Measurements from ENCODE around the gene CLASP1. TPM values are rescaled to one million over a fixed set of nuclear protein-coding genes. Genes with fewer than 3 reads are reported as not detected.
"Not testable (repeated sequence)": the region's sequence is repeated elsewhere in the genome, so short reads cannot be mapped to it uniquely, and the experiment has no call there.

The CLASP1 gene
- total RNA-seq, 1 donor from 2014 or later, result 64.4 TPM

DNA sequence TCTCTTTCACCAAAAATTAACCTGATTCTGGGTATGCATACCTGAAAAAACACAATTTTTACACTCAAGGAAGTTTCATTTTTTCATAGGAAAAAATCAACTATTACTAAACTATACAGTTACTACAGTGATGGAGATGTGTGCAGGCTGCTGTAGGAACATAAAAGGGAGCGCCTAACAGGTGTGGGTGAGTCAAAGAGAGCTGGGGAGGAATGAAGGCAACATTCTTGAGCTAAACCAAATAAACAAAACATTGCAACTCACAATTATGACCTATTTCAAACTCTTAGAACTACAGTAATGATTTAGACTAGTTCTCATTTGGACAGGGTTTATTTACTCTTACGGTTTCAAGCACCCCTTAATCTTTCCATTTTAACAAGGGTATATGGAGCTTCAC is 13.4 kb upstream of the CLASP1 start:
- DNase-seq (ENCODE audit: low spot score), result no peak

DNA sequence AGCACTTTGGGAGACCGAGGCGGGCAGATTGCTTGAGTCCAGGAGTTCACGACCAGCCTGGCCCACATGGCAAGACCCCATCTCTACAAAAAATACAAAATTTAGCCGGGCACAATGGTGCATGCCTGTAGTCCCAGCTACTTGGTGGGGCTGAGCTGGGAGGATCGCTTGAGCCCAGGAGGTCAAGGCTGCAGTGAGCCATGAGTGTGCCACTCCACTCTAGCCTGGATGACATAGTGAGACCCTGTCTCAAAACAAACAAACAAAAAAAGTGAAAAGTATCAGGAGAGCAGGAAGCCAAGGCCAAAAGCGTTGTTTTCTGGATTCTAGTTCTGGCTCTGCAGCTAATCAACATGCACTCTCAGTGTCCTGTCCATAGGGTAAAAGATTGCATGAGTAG is 10.7 kb upstream of the CLASP1 start:
- DNase-seq (ENCODE audit: low spot score), result no peak

DNA sequence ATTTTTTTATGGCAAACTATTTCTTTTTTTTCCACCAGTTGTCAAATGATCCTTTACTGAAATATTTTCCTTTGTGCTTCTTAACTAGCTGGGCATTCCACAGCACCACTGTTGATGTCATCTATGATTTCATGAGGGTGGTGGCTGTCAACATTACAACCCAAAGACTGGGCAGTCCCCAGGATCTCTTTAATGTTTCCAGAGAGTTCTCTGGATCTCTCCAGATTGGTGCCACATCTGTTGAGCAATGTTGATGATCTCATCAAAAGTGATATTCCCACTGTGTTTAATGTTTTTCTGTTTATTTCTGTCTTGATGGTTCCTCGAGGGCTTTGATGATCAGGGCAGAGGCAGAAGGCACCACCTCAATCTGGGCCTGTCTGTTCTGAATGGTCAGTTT is 9.1 kb upstream of the CLASP1 start:
- DNase-seq (ENCODE audit: low spot score), result not testable (repeated sequence)

DNA sequence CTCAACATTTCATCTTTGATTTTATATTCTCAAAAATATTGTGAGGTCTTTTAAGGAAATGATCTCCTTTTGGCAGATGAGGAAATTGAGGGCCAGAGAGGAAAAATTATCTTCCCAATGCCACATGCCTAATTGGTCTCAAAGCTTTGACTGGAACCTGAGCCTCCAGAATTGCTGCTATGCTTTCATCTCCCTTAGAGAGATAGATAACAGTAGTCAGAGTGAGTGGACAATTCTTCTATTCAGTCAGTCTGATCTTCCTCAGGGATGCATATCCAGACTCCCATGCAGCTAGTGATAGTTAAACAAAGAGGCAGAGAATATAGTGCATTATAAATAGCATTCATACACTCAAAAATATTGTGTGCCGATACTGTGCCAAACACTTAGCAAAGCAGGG is 3.8 kb upstream of the CLASP1 start:
- no peak for DNase-seq (ENCODE audit: low spot score)

DNA sequence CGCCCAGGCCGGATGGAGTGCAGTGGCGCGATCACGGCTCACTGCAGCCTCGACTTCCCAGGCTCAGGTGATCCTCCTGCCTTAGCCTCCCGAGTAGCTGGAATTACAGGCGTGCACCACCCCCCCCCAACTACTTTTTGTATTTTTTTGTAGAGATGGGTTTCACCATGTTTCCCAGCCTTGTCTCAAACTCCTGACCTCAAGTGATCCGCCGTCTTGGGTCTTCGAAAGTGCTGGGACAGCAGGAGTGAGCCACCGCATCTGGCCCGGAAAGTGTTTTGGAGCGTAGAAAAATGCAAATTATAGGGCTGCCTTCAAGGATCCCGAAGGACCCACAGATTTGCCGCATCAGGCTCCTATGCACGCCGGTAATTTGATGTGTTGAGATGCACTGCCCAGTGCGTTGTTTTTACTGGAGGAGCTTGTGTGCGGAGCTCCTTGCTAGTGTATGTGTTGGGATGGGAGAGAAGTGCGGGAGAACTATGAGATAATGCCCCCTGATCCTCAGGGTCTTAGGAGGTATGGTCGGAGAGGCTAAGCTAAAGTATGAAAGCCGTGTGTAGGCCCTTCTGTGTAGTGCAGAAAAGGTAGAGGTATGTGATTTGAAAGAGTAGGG is 1.2 kb upstream of the CLASP1 start:
- DNase-seq (ENCODE audit: low spot score), result no peak

DNA sequence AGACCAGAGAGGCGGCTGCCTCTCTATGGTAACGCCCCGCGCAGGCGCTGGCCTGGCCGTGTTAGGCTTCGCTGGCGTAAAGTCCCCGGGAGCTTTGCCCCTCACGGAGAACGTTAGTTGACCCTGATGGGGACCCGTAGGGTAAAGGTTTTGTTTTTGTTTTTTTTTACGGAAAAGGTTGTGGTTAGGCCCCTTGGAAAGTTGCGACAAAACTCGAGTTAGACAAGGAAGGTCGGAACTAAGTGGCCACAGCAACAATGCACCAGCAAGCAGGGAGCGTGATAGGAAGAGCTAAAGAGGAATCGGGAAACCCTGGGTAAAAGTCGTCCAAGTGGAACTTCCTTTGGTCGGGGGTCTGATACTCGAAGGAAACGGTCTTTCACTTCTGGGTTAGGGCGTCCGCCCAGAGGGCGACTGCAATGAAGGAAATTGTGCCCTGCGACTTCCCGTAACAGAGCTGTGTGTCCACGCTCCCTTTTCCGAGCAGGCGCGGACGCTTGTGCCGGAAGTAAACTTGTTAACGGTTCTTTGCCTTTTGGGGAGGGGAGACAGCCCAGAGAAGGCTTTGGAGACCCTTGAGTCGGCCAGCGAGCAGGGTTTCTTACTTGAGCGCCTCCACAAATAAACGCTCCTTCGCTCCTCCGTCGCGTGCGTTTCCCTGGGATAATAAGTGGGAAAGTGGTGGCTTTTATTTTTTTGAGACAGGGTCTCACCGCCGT is 493 bp upstream of the CLASP1 start:
- peak; percentile 97 for DNase-seq (ENCODE audit: low spot score)

DNA sequence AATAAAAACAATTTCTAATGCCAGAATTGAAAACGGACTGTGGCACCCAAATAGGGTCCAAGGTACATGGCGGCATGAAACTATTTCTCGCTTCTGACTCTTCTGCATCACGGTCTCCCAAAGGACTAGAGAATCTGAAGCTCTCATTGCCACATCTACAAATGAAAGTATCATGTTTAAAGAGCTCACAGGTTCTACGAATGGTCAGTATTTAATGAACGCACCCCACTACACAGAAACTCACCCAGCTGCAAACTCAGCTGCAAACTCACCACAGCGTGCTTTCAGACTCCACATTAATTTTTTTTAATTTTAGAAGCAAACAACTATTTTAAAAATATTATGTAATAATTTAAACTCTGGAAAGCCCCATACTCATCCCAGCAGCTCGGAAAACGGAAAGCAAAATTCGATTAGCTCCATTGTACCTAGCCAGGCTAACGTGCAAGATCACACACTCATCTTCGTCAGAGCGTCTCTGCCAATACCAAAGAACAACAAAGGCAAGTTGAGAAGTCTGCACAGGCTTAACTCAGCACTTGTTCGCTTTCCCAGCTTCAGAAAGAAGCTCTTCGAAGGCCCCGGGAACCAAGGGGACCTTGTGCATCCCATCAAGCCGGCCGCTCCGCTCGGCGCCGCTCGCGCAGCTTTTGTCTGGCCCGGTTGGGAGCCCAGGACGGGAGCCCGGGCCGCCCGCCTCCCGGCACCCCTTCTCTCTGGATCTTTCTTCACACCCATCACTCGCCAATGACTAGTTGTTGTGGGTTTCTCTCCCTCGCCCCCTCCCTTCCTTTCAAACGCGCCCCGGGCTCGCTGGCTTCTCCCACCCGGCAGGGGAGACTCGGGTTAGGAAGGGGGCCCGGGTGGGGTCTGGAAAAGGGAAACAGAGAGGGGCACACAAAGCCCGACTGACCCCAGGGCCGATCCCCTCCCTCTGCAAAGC is 785 bp downstream of the CLASP1 start:
- DNase-seq (ENCODE audit: low spot score), result no peak

DNA sequence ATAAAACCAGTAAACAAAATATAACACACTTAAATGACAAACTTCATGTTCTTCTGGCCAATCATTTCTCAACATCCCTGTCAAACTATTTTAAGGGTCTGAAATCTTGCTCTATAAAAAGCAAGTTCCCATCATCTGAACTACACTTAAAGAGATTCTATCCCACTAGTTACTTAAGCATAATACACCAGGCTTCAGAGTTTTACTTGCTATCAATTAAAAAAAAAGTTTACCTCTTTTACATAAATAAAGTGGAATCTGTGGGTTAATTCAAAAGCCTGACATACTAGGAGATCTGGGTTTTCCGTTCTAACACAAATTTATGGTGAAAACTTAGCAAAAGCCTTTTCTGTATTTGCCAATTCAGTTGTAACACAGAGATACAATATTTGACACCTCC is 1.9 kb downstream of the CLASP1 start:
- no peak for DNase-seq (ENCODE audit: low spot score)

DNA sequence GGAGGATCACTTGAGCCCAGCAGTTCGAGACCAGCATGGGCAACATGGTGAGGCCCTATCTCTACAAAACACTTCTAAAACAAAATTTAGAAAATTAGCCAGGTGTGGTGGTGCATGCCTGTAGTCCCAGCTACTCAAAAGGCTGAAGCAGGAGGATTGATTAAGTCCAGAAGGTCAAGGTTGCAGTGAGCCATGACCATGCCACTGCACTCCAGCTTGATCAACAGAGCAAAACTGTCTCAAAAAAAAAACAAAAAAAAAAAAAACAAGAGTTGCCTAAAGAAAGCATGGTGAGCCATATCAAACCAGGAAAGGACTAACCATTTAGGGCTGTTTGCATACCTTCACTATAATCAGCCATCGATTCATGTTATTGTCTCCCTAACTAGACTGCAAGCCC is 4.5 kb downstream of the CLASP1 start:
- no peak for DNase-seq (ENCODE audit: low spot score)

DNA sequence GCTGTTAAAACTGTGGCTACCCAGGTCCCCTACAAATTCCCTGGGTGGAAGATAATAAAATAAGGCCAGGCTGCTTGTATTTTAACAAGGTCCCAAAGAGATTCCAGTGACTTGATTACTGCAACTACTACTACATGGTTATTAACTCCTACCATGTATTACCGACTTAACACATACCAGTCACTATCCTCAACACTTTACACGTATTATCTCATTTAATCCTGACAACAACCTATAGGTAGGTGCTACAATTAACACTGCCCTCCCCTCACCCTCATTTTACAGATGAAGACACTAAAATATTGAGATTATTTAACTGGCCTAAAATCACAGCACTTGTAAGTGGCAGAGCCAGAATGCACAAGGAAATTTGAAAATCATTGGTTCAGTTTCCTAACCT is 5.4 kb downstream of the CLASP1 start:
- no peak for DNase-seq (ENCODE audit: low spot score)

DNA sequence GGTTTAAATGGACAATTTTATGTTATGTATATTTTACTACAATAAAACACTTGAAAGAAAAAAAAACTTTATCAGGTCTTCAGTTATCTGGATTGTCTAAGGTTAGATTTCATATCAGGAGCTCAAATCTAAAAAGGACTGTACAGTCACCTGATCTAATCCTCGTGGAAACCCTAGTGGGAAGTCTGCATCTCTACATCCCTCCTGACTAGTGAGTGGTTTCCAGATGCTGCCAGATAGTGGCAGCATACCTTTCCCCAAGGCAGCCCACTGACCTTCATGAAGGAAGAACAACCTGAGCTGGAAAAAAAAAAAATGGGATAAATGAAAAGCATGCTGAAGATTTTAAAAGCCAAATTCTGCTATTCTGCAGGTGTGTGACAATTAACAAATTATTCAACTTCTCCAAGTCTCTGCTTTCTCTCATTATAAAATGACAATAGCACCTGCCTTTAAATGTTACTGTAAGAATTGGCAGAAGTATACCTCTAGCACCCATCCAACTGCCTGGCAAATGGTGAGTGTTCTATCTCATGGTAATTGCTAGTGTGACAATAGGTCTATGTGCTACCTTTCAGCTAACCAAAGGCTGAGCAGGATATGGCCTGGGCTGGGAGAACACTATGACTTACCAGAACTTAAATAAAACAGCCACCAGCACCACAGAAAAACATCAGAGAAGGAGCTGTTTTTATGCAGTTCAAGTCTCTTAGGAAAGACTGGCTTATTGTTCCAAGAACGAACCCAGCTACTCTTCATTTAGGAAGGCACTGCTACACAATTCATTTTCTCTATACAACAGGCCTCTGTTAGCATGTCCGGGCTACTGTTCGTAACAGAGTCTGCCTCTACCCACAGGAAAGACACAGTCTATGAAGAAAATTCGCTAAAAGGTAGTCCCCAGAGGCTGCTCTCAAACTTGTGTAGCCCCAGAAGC is 8.6 kb downstream of the CLASP1 start:
- no peak for DNase-seq (ENCODE audit: low spot score)

DNA sequence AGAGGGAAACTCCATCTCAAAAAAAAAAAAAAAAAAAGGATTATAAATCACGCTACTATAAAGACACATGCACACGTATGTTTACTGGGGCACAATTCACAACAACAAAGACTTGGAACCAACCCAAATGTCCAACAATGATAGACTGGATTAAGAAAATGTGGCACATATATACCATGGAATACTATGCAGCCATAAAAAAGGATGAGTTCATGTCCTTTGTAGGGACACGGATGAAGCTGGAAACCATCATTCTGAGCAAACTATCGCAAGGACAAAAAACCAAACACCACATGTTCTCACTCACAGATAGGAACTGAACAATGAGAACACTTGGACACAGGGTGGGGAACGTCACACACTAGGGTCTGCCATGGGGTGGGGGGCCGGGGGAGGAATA is 9.4 kb downstream of the CLASP1 start:
- DNase-seq (ENCODE audit: low spot score), result not testable (repeated sequence)

DNA sequence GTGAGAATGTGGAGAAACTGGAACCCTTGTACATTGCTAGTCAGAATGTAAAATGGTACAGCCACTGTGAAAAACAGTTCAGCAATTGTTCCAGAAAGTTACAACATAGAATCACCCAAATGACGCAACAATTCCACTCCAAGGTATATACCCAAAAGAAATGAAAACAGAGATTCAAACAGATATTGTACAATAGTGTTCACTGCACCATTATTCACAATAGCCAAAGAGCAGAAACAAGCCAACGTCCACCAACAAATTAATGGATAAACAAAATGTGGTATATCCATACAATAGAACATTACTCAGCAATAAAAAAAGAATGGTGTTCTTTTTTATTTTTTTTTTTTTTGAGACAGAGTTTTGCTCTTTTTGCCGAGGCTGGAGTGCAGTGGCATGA is 10.9 kb downstream of the CLASP1 start:
- no peak for DNase-seq (ENCODE audit: low spot score)

DNA sequence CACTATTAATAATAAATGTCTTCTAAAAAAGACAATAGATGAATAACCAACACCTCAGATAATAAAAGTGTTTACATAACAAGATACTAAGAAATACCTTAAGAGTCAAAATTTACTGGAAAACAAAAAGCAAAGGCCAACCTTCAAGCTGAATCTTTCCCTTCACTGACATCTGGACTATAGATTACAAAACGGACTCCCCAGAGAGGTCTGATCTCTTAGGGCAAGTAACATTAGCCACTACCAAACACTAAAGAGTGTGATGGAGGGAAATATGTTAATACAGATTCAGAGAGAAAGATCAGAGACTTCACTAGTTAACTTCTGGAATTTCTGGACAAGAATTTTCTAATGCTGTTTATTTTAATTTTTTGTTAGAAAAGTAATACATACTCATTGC is 13.9 kb downstream of the CLASP1 start:
- no peak for DNase-seq (ENCODE audit: low spot score)

DNA sequence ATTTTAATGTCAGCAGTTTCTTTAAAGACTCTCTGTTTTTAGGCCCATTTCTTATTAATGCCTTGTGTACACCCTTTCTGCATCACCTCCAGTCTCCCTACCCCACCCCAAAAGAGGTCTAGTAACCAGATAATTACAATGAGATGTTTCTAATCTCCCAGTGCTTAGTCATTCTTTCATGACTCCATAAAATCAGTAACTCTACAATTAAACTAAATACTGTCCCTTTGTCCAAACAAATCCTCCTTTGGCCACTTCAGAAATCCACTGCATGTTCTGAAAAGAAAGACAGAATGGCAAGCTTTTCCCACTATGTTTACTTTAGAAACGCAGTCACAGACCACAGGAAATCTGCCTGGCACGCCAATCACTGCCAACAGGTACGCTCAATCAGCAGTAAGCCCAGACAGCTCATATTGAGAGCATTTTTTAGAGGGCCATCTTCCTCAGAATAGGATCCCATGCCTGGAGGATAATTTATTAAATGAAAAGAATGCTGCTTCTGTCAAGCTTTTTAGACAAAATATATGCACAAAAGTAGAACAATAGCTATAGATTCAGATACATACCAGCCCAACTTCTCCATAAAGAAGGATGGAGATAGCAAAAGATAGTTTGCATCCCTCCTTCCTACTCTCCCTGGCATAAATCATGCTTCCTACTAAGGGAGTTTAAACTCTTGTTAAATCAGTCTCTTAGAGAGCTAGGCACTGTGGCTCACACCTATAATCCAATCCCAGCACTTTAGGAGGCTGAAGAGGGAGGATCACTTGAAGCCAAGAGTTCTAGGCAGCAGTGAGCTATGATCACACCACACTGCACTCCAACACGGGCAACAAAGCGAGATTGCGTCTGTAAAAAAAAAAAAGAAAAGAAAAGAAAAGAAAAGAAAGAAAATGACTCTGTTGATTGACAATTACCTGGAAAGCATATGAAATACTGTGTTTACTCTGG is 14.6 kb downstream of the CLASP1 start:
- DNase-seq (ENCODE audit: low spot score), result no peak

DNA sequence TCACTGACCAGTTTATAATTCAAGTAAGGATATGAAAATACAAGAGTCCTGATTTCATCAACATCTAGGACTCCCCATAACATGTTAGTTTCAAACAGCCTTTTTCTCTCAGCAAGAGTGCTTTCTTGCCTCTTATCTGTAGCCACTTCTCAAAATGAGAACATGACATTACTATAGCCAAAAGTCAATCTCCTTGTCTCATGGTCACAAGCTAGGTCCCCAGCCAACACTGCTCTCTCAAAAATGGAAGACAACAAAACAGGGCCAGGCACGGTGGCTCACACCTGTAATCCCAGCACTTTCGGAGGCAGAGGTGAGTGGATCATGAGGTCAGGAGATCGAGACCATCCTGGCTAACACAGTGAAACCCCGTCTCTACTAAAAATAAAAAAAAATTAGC is 15.8 kb downstream of the CLASP1 start:
- DNase-seq (ENCODE audit: low spot score), result no peak

DNA sequence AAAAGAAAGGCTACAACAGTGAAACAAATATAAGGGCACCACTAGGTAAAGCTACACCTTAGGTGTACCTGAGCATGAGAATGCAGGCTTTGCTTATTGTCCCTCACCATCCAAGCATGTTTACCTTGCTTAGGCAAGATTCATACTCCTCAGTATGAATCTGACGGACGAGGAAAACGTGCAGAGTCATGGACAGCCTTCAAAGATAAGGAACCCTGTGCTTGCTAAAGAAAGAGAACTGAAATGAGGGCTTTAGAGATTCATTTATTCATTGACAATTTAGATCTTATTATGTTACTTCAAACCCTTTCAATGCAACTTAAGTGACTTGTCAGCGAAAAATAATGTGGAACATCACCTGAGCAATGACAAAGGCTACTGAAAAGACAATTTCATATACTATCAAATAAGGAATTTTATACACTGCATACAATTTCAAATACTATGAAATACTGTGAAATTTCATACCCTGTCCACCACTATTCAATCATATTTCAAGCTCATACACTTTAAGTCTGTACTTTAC is 21.7 kb downstream of the CLASP1 start:
- no peak for DNase-seq (ENCODE audit: low spot score)

DNA sequence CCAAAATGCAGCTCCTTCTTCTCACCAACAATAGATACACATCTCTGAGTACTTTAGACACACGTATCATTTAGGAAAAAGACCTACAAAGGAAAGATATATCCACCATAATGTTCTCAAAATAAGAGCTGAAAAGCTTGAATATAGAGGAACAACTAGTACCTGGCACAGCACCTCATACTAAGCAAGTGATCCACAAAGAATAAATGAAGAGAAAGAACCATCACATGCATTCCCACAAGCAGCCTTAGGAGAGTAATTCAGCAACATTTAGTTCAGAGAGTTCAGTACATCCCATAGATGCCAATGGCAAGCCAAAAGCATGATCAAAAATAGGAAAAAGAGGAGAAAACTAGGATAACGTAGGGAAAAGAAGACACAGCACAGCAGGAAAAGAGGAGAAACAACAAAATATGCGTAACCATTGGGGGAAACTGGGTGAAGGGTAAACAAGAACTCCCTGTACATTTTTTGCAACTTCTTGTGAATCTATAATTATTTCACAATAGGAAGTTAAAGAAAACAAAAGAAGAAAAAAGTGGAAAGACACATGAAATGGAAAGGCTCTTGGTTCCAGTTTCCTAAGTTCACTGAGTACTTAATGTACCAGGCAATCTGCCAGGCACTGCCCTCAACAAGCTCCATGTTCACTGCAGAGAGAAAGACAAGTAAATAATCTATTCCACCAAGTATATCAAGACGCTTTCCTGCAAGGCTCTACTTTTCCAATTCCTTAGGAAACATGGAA is 22.3 kb downstream of the CLASP1 start:
- no peak for DNase-seq (ENCODE audit: low spot score)

DNA sequence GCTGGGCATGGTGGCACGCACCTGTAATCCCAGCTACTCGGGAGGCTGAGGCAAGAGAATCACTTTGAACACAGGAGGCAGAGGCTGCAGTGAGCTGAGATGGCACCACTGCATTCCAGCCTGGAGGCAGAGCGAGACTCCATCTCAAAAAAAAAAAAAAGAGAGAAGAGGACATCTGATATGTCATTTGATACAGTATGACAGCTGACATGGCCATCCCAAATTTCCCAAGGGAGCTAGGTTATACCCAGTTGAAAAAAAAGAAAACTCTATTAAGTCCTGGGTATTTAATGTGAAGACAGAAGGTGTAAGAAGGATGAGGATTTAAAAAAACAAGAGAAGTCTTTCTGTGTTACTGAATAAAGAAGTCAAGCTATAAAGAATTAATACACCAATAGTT is 23.3 kb downstream of the CLASP1 start:
- no peak for DNase-seq (ENCODE audit: low spot score)
